ENCODE results near the gene STMN3. TPM values are rescaled to one million over a fixed set of nuclear protein-coding genes. Genes with fewer than 3 reads are reported as not detected.

STMN3 gene
- total RNA-seq = 10 to 100 TPM; 14.2 to 20.7 (median 17.0) TPM

- peak within 1 kb of the TSS; percentile 45 for H3K27ac ChIP-seq
- under 1% methylated on average over 16 of the region's 73 CpGs for WGBS
- peaks cover 47% of the 10 kb centered on the region for H3K4me1 ChIP-seq
- H3K9me3 ChIP-seq = no peaks in the 10 kb centered on the region
- no peaks in the 10 kb centered on the region for H3K36me3 ChIP-seq
- DNase-seq (ENCODE audit: low spot score in 2 of 2) = peak; percentile 92
- H3K4me3 ChIP-seq = peak within 1 kb of the TSS; percentile 79
- peaks cover 4% of the 10 kb centered on the region for H3K27me3 ChIP-seq
- TF ChIP-seq EP300 (IDR thresholded peaks at IDR 0.05) (no peak), POLR2AphosphoS5 (IDR thresholded peaks at IDR 0.05) (peak in 2 of 3 donors; percentile 20 to 34), POLR2A (IDR thresholded peaks at IDR 0.05) (no peak)
- TF ChIP-seq, protein P1, sequence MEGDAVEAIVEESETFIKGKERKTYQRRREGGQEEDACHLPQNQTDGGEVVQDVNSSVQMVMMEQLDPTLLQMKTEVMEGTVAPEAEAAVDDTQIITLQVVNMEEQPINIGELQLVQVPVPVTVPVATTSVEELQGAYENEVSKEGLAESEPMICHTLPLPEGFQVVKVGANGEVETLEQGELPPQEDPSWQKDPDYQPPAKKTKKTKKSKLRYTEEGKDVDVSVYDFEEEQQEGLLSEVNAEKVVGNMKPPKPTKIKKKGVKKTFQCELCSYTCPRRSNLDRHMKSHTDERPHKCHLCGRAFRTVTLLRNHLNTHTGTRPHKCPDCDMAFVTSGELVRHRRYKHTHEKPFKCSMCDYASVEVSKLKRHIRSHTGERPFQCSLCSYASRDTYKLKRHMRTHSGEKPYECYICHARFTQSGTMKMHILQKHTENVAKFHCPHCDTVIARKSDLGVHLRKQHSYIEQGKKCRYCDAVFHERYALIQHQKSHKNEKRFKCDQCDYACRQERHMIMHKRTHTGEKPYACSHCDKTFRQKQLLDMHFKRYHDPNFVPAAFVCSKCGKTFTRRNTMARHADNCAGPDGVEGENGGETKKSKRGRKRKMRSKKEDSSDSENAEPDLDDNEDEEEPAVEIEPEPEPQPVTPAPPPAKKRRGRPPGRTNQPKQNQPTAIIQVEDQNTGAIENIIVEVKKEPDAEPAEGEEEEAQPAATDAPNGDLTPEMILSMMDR (IDR thresholded peaks at IDR 0.05) = no peak
Observed at GRCh38 chr20:63653041-63653973, at the start of gene STMN3. STMN3 (minus strand) TSS chr20:63653424; CDS start chr20:63653345, 79 bp downstream.

- 96% methylated on average over 6 of the region's 16 CpGs for WGBS
- no peaks in the 10 kb centered on the region for H3K9me3 ChIP-seq
- no peak overlapping the region for H3K4me3 ChIP-seq
- TF ChIP-seq, protein P1 (IDR thresholded peaks at IDR 0.05) = no peak
- TF ChIP-seq POLR2AphosphoS5 (IDR thresholded peaks at IDR 0.05) = no peak
- TF ChIP-seq POLR2A (IDR thresholded peaks at IDR 0.05) = no peak
- no peak for TF ChIP-seq EP300 (IDR thresholded peaks at IDR 0.05)
- no peak overlapping the region for H3K27ac ChIP-seq
- DNase-seq (ENCODE audit: low spot score in 2 of 2) = peak; percentile 64 to 71
- H3K4me1 ChIP-seq = peaks cover 42% of the 10 kb centered on the region
- H3K27me3 ChIP-seq = no peaks in the 10 kb centered on the region
- H3K36me3 ChIP-seq = peaks cover 34% of the 10 kb centered on the region
Observed at GRCh38 chr20:63702036-63702665, 48.9 kb upstream of the STMN3 start.

DNA sequence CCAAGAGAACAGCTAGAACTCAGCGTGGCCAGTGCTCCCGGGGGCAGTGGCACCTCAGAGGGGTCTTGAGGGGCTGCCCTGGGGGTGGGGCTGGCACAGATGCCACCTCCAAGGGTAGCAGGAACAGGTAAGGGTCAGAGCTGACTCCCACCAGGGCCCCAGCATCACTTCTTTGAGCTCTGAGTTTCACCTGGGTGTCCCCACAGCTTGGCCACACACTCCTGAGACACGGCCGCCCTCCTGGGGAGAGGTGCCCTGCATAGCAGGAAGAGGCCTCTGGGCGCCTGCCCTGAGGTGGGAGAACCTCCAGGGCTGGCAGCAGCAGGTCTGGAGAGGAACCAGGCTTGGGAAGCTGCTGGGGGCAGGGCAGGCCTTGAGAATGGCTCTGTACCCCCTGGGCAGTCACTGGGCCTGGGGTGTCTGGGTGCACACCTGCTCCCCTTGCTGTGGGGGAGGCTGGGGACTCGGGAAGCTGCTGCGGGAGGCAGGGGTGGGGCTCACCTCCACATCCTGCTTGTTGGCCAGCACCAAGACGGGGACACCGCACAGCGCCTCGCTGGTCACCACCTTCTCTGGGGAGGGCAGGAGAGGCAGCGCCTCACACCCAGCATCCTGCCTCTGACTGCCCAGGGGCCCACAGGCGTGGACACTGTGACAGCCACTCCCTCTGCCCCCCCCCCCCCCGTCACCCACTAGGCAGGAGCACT lies 48.3 kb upstream of the STMN3 start:
- Histone ChIP-seq H3K27ac (peak overlapping the region; percentile 43), H3K27me3 (no peaks in the 10 kb centered on the region), H3K9me3 (no peaks in the 10 kb centered on the region), H3K4me1 (peaks cover 43% of the 10 kb centered on the region), H3K36me3 (peaks cover 34% of the 10 kb centered on the region), H3K4me3 (no peak overlapping the region)
- DNase-seq (ENCODE audit: low spot score in 2 of 2) = peak; percentile 60 to 76
- TF ChIP-seq EP300 (IDR thresholded peaks at IDR 0.05) (no peak), POLR2AphosphoS5 (IDR thresholded peaks at IDR 0.05) (no peak), POLR2A (IDR thresholded peaks at IDR 0.05) (no peak)
- TF ChIP-seq, protein P1 (IDR thresholded peaks at IDR 0.05) = no peak
- 60% methylated on average over 1 of the region's 14 CpGs for WGBS

DNA sequence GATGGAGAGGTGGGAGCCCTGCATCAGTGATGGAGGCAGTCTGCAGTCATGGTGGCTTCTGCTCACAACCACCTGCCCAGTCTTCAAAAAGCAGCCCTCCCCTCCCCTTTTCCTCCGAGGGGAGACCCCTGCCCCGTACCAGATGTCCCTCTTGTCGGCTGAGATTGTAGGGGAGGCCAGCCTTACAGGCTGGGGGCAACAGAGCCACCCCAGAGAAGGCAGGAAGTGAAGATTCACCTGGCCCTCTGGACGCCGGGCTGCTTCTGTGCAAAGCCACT lies 47.8 kb upstream of the STMN3 start:
- Histone ChIP-seq H3K27me3 (no peaks in the 10 kb centered on the region), H3K9me3 (no peaks in the 10 kb centered on the region), H3K36me3 (peaks cover 29% of the 10 kb centered on the region), H3K27ac (peak overlapping the region; percentile 43), H3K4me1 (peaks cover 43% of the 10 kb centered on the region), H3K4me3 (no peak overlapping the region)
- peak in 1 of 2 donors; percentile 55 for DNase-seq (ENCODE audit: low spot score in 2 of 2)
- 73% methylated on average over 2 of the region's 5 CpGs for whole genome bisulfite sequencing
- TF ChIP-seq EP300 (IDR thresholded peaks at IDR 0.05) = no peak
- TF ChIP-seq, protein P1 (IDR thresholded peaks at IDR 0.05) = no peak
- no peak for TF ChIP-seq POLR2A (IDR thresholded peaks at IDR 0.05)
- no peak for TF ChIP-seq POLR2AphosphoS5 (IDR thresholded peaks at IDR 0.05)
